ENCODE measurements around the gene THAP4. TPM values are rescaled to one million over a fixed set of nuclear protein-coding genes. Genes with fewer than 3 reads are reported as not detected.

THAP4 gene
- total RNA-seq, 2 donors from 2014 or later: 44.4 to 59.0 TPM

DNA sequence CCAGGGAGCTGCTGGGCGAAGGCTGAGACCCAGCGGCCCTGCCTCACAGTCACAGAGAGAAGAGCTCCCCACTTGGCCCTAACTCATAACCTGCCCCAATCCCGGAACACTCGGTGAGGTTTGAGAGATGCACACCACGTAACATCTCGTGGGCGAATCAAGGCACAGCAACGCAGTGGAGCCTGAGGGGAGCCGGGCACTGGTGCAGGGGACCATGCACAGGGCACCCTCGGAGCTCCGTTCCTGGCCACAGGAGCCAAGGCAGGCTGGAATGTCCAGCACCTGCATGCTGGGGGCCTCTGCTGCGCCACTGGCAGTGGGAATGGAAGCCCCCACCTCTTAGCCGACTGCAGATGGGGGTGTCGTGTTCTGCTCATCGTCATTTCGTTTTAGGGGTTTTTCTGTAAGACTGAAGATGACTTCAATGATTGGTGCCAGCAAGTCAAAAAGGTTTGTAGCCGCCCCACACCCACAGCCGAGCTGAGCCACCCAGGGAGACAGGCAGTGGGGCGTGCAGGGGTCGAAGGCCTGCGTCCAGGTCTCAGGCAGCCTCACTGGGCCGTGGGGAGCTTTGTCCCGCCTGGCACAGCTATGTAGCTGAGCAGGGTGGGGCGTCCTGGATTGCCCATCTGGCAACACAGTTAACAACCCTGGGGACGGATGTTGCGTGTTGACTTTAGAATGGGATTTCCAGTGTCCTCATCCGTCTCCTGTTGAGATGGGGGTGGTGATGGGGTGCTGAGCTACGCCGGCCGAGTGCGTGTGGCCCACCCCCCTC, 33.6 kb upstream of the THAP4 start:
- H3K9me3 ChIP-seq: no peaks in the 10 kb centered on the region
- DNase-seq (no peak), ATAC-seq (no peak)
- H3K36me3 ChIP-seq (replicated peaks in 1 of 2; ENCODE audit: insufficient read depth in 1 of 2, low read depth in 2 of 2): peaks cover 7 to 30% of the 10 kb centered on the region in 2 donors
- no peaks in the 10 kb centered on the region for H3K4me1 ChIP-seq
- no peak for TF ChIP-seq POLR2A (IDR thresholded peaks at IDR 0.05)
- TF ChIP-seq, protein P1, sequence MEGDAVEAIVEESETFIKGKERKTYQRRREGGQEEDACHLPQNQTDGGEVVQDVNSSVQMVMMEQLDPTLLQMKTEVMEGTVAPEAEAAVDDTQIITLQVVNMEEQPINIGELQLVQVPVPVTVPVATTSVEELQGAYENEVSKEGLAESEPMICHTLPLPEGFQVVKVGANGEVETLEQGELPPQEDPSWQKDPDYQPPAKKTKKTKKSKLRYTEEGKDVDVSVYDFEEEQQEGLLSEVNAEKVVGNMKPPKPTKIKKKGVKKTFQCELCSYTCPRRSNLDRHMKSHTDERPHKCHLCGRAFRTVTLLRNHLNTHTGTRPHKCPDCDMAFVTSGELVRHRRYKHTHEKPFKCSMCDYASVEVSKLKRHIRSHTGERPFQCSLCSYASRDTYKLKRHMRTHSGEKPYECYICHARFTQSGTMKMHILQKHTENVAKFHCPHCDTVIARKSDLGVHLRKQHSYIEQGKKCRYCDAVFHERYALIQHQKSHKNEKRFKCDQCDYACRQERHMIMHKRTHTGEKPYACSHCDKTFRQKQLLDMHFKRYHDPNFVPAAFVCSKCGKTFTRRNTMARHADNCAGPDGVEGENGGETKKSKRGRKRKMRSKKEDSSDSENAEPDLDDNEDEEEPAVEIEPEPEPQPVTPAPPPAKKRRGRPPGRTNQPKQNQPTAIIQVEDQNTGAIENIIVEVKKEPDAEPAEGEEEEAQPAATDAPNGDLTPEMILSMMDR (IDR thresholded peaks at IDR 0.05): no peak
- no peak overlapping the region for H3K27ac ChIP-seq
- no peak overlapping the region for H3K4me3 ChIP-seq
- 91 to 94% methylated on average over 22 to 31 of the region's 31 CpGs for WGBS, 2 donors
- intact Hi-C loops (cut with DNase I): no loop called here
- H3K27me3 ChIP-seq: no peaks in the 10 kb centered on the region

DNA sequence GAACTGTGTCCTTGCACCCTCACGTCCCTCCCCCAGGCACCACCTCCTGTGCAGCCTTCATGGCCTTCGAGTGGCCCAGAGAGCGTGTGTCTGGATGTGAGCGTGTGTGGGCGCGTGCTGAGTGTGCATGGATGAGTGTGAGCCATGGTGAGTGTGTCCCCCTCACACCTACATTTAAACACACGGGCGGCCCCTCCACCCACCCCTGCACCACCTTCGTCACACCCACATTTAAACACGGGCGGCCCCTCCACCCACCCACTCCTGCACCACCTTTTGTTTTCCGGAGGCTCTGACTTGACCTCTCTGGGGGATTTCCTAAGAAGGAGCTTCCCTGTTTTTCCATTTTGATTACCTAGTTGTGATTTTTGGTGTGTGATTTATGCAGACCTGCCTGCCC, 31.9 kb upstream of the THAP4 start:
- Histone ChIP-seq H3K9me3 (no peaks in the 10 kb centered on the region), H3K27ac (no peak overlapping the region), H3K27me3 (no peaks in the 10 kb centered on the region), H3K4me3 (no peak overlapping the region), H3K36me3 (replicated peaks in 1 of 2; ENCODE audit: insufficient read depth in 1 of 2, low read depth in 2 of 2) (peaks cover 7 to 30% of the 10 kb centered on the region in 2 donors), H3K4me1 (no peaks in the 10 kb centered on the region)
- no peak for DNase-seq
- WGBS, 2 donors: 92 to 95% methylated on average over 12 of the region's 12 CpGs
- TF ChIP-seq, protein P1 (IDR thresholded peaks at IDR 0.05): no peak
- no peak for TF ChIP-seq POLR2A (IDR thresholded peaks at IDR 0.05)
- ATAC-seq: no peak
- intact Hi-C loops (cut with DNase I): no loop called here

DNA sequence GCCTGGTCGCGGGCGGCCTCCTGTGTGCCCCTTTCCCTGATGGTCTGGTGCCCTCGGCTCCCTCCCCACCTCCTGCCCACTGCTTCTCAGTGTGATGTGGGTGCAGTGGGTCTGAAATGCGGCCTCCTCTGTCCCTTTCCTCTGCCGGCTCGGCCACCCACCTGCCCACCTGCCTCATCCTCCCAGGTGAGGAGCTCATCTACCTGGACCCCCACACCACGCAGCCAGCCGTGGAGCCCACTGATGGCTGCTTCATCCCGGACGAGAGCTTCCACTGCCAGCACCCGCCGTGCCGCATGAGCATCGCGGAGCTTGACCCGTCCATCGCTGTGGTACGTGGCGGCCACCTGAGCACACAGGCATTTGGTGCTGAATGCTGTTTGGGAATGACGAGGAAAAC, 31.4 kb upstream of the THAP4 start:
- intact Hi-C loops (cut with DNase I): no loop called here
- Histone ChIP-seq H3K27ac (no peak overlapping the region), H3K27me3 (no peaks in the 10 kb centered on the region), H3K36me3 (replicated peaks in 1 of 2; ENCODE audit: insufficient read depth in 1 of 2, low read depth in 2 of 2) (peaks cover 7 to 30% of the 10 kb centered on the region in 2 donors), H3K9me3 (no peaks in the 10 kb centered on the region), H3K4me3 (no peak overlapping the region), H3K4me1 (no peaks in the 10 kb centered on the region)
- DNase-seq (no peak), ATAC-seq (no peak)
- 91 to 94% methylated on average over 15 to 18 of the region's 21 CpGs for WGBS, 2 donors
- TF ChIP-seq, protein P1 (IDR thresholded peaks at IDR 0.05): no peak
- no peak for TF ChIP-seq POLR2A (IDR thresholded peaks at IDR 0.05)

DNA sequence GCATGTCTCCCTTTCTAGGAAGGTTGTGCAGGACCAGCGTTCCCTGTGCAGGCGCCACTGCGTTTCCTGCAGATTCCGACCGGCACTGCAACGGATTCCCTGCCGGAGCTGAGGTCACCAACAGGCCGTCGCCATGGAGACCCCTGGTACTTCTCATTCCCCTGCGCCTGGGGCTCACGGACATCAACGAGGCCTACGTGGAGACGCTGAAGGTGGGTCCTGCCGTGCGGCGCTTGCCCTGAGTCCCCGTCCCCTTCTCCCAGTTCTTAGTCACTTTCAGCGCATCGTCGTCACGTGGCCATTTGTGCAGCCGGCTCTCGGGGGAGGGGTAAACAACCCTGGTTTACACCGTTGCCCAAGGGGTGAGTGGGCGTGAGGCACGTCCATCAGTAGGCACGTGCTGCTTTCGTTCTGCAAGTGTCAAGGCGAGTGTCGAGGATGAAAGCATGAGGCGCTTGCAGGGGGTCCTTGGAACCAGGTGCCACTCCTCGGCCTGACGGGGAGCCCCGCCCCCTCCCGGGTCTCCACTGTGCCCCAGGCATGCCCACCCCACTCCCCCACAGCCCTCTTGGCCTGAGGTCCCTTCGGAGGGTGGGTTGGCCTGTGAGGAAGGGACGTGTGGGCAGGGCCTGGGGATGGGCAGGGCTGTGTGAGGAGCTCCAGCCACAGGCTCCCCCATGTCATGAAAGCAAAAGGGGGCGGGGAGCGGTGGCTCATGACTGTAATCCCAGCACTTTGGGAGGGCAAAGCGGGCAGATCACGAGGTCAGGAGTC, 29.9 kb upstream of the THAP4 start:
- WGBS, 2 donors: 88% methylated on average over 26 to 42 of the region's 42 CpGs
- Histone ChIP-seq H3K4me3 (no peak overlapping the region), H3K36me3 (replicated peaks in 1 of 2; ENCODE audit: insufficient read depth in 1 of 2, low read depth in 2 of 2) (peaks cover 7 to 26% of the 10 kb centered on the region in 2 donors), H3K27me3 (no peaks in the 10 kb centered on the region), H3K4me1 (no peaks in the 10 kb centered on the region), H3K27ac (no peak overlapping the region), H3K9me3 (no peaks in the 10 kb centered on the region)
- no peak for ATAC-seq
- no peak for DNase-seq
- TF ChIP-seq POLR2A (IDR thresholded peaks at IDR 0.05): no peak
- TF ChIP-seq, protein P1 (IDR thresholded peaks at IDR 0.05): no peak
- intact Hi-C loops (cut with DNase I): no loop called here

Data from body of pancreas (tissue), 4 donors.